H7 (cell line): Measurements from ENCODE around the gene PTPDC1. TPM values are rescaled to one million over a fixed set of nuclear protein-coding genes. Genes with fewer than 3 reads are reported as not detected.

ENCODE experiments used
- DNase-seq: peaks from one replicate; pipeline ENCODE4 v3.0.0; 2012
- H3K27me3 ChIP-seq: 2 replicates; pipeline ENCODE4 v1.6.0; 2011; ENCODE audit warnings: mild to moderate bottlenecking, low read length; ENCODE audit not compliant: control insufficient read depth, insufficient read depth
- H3K36me3 ChIP-seq: replicated peaks from 2 replicates; pipeline ENCODE4 v1.5.1; 2011; ENCODE audit warnings: low read length; ENCODE audit not compliant: control insufficient read depth, insufficient read depth
- H3K4me3 ChIP-seq: 2 replicates; pipeline ENCODE4 v1.5.1; 2011; ENCODE audit warnings: low read depth, mild to moderate bottlenecking, control low read depth, low read length, moderate library complexity; ENCODE audit not compliant: insufficient read depth
- total RNA-seq: library from RNA; depleted of rRNA; stranded (reverse); fragments of >200 nt; shearing (Covaris generic); gene quantifications from 2 replicates; pipeline ENCODE4 v1.2.3, GENCODE V29; 2014; rRNA removed

Gene PTPDC1
- total RNA-seq, 1 experiment from 2014 or later, result 8.5 TPM

- H3K36me3 ChIP-seq, result no peaks in the 10 kb centered on the region
- H3K27me3 ChIP-seq, result no peaks in the 10 kb centered on the region
- no peak overlapping the region for H3K4me3 ChIP-seq
- no peak for DNase-seq
Measured at GRCh38 chr9:94144394-94144793, 60.1 kb downstream of the PTPDC1 start.

GRCh38 chr9:94145640-94146039 is 61.4 kb downstream of the PTPDC1 start:
- H3K36me3 ChIP-seq, result no peaks in the 10 kb centered on the region
- no peak overlapping the region for H3K4me3 ChIP-seq
- DNase-seq, result no peak
- H3K27me3 ChIP-seq, result no peaks in the 10 kb centered on the region

GRCh38 chr9:94147776-94148175 is 63.5 kb downstream of the PTPDC1 start:
- Histone ChIP-seq H3K4me3 (no peak overlapping the region), H3K27me3 (no peaks in the 10 kb centered on the region), H3K36me3 (no peaks in the 10 kb centered on the region)
- DNase-seq, result no peak

- Histone ChIP-seq H3K27me3 (no peaks in the 10 kb centered on the region), H3K36me3 (no peaks in the 10 kb centered on the region), H3K4me3 (no peak overlapping the region)
- no peak for DNase-seq
Measured at GRCh38 chr9:94148419-94148818, 64.2 kb downstream of the PTPDC1 start.

GRCh38 chr9:94149696-94150095 is 65.4 kb downstream of the PTPDC1 start:
- Histone ChIP-seq H3K36me3 (no peaks in the 10 kb centered on the region), H3K27me3 (no peaks in the 10 kb centered on the region)

GRCh38 chr9:94150279-94150828 is 66.1 kb downstream of the PTPDC1 start:
- Histone ChIP-seq H3K36me3 (no peaks in the 10 kb centered on the region), H3K4me3 (no peak overlapping the region), H3K27me3 (no peaks in the 10 kb centered on the region)
- peak; percentile 60 for DNase-seq

More at GRCh38 chr9:94149696-94150095, 65.4 kb downstream of the PTPDC1 start:
- DNase-seq, result no peak
- no peak overlapping the region for H3K4me3 ChIP-seq

- no peaks in the 10 kb centered on the region for H3K36me3 ChIP-seq
Measured at GRCh38 chr9:94150890-94151650, 66.8 kb downstream of the PTPDC1 start.

GRCh38 chr9:94153905-94154304 is 69.6 kb downstream of the PTPDC1 start:
- no peak for DNase-seq
- Histone ChIP-seq H3K4me3 (no peak overlapping the region), H3K36me3 (no peaks in the 10 kb centered on the region), H3K27me3 (no peaks in the 10 kb centered on the region)

More at GRCh38 chr9:94150890-94151650, 66.8 kb downstream of the PTPDC1 start:
- Histone ChIP-seq H3K27me3 (no peaks in the 10 kb centered on the region), H3K4me3 (no peak overlapping the region)
- DNase-seq, result no peak

- Histone ChIP-seq H3K36me3 (no peaks in the 10 kb centered on the region), H3K4me3 (no peak overlapping the region), H3K27me3 (no peaks in the 10 kb centered on the region)
- DNase-seq, result no peak
Measured at GRCh38 chr9:94156348-94157049, 72.2 kb downstream of the PTPDC1 start.

- no peak overlapping the region for H3K4me3 ChIP-seq
- no peak for DNase-seq
- H3K36me3 ChIP-seq, result no peaks in the 10 kb centered on the region
- H3K27me3 ChIP-seq, result no peaks in the 10 kb centered on the region
Measured at GRCh38 chr9:94157050-94157801, 73.0 kb downstream of the PTPDC1 start.

Other genes starting within 250 kb of the PTPDC1 start
- gene BARX1, start 129.1 kb upstream of the PTPDC1 start, total RNA-seq, result 79.7 and 80.4 TPM in 2 replicates
- 3.4 and 4.3 TPM in 2 replicates for gene ZNF169, start 174.8 kb downstream of the PTPDC1 start, total RNA-seq
- gene NUTM2F, start 244.2 kb downstream of the PTPDC1 start, total RNA-seq, result 0.69 TPM in 1 of 2 replicates, not detected in the other